HL-60 (cell line): ENCODE results near the gene MICAL2.

Experiments
- GABPA ChIP-seq: IDR thresholded peaks from 2 replicates; pipeline ENCODE4 v1.6.1; 2012; ENCODE audit warnings: low read depth
- POLR2AphosphoS5 ChIP-seq: IDR thresholded peaks from 2 replicates; pipeline ENCODE4 v1.6.1; 2012; ENCODE audit warnings: low read depth
- REST ChIP-seq: IDR thresholded peaks from 2 replicates; pipeline ENCODE4 v1.6.1; 2012; ENCODE audit warnings: low read depth; ENCODE audit not compliant: insufficient replicate concordance
- SPI1 ChIP-seq: IDR thresholded peaks from 2 replicates; pipeline ENCODE4 v1.6.1; 2012; ENCODE audit warnings: low read depth, mild to moderate bottlenecking, borderline replicate concordance
- TF ChIP-seq, protein P1 (sequence below): IDR thresholded peaks from one replicate; pipeline ENCODE4 v1.5.1; 2011; ENCODE audit warnings: low read length, control low read depth, inconsistent platforms; ENCODE audit not compliant: insufficient read depth

DNA sequence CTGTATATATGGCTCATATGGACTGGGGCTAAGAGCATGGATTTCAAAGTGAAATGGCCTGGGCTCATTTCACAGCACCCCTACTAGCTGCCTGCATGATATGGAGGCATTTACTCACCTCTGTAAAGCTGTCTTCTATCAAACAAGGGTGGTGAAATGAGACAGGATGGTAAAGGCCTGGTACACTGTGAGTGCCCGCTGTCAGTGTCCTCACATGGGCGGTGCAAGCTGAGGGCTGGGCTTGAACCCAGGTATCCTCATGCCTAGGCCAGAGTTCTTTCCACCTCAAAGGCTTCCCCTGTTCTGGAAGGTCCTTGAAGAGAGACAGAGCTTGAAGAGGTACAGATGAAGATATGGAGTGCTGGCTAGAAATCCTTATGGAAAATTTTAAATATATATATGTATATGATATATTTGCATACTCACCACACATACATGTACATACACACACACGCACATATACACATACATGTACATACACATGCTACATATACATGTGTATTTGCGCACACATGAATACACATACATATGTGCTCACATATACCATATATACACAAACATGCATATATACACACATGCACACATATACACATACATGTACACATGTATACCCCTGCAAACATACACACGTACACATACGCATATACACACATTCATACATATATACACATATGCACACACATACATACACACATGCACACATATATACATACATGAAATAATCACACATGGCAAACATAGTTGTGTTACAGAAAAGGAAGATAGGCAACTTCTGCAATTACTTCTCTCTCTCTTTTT, 44.7 kb downstream of the MICAL2 start:
- TF ChIP-seq, protein P1, sequence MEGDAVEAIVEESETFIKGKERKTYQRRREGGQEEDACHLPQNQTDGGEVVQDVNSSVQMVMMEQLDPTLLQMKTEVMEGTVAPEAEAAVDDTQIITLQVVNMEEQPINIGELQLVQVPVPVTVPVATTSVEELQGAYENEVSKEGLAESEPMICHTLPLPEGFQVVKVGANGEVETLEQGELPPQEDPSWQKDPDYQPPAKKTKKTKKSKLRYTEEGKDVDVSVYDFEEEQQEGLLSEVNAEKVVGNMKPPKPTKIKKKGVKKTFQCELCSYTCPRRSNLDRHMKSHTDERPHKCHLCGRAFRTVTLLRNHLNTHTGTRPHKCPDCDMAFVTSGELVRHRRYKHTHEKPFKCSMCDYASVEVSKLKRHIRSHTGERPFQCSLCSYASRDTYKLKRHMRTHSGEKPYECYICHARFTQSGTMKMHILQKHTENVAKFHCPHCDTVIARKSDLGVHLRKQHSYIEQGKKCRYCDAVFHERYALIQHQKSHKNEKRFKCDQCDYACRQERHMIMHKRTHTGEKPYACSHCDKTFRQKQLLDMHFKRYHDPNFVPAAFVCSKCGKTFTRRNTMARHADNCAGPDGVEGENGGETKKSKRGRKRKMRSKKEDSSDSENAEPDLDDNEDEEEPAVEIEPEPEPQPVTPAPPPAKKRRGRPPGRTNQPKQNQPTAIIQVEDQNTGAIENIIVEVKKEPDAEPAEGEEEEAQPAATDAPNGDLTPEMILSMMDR: no peak
- TF ChIP-seq POLR2AphosphoS5: no peak
- TF ChIP-seq GABPA: no peak
- no peak for TF ChIP-seq REST
- no peak for TF ChIP-seq SPI1
